ENCODE data around the gene FOXK2.

DNA sequence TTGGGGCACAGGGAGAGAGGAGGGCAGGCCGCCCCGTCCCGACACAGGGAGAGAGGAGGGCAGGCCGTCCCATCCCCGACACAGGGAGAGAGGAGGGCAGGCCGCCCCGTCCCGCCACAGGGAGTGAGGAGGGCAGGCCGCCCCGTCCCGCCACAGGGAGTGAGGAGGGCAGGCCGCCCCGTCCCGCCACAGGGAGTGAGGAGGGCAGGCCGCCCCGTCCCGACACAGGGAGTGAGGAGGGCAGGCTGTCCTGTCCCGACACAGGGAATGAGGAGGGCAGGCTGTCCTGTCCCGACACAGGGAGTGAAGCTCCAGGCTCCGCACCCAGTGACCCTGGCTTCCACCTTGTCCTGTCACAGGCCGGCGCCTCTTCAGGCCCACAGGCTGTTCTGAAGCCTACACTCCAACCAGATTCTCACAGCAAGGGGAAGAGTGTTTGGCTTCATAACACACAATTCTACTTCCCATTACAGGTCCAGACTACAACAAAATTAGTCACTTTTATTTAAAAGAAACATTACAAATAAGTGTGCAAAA lies 94.6 kb downstream of the FOXK2 start:
- TF ChIP-seq, protein P1, sequence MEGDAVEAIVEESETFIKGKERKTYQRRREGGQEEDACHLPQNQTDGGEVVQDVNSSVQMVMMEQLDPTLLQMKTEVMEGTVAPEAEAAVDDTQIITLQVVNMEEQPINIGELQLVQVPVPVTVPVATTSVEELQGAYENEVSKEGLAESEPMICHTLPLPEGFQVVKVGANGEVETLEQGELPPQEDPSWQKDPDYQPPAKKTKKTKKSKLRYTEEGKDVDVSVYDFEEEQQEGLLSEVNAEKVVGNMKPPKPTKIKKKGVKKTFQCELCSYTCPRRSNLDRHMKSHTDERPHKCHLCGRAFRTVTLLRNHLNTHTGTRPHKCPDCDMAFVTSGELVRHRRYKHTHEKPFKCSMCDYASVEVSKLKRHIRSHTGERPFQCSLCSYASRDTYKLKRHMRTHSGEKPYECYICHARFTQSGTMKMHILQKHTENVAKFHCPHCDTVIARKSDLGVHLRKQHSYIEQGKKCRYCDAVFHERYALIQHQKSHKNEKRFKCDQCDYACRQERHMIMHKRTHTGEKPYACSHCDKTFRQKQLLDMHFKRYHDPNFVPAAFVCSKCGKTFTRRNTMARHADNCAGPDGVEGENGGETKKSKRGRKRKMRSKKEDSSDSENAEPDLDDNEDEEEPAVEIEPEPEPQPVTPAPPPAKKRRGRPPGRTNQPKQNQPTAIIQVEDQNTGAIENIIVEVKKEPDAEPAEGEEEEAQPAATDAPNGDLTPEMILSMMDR (conservative IDR thresholded peaks at IDR 0.05; ENCODE audit: low read depth, low read length), result no peak
- TF ChIP-seq EZH2 (IDR thresholded peaks at IDR 0.05; ENCODE audit: borderline replicate concordance, low read depth, low read length, poor library complexity, severe bottlenecking), result no peak
